Measurements from ENCODE around the gene GAL3ST3. TPM values are rescaled to one million over a fixed set of nuclear protein-coding genes. Genes with fewer than 3 reads are reported as not detected.

The GAL3ST3 gene
- total RNA-seq, 2 donors from 2014 or later = 22.7 to 29.0 TPM

DNA sequence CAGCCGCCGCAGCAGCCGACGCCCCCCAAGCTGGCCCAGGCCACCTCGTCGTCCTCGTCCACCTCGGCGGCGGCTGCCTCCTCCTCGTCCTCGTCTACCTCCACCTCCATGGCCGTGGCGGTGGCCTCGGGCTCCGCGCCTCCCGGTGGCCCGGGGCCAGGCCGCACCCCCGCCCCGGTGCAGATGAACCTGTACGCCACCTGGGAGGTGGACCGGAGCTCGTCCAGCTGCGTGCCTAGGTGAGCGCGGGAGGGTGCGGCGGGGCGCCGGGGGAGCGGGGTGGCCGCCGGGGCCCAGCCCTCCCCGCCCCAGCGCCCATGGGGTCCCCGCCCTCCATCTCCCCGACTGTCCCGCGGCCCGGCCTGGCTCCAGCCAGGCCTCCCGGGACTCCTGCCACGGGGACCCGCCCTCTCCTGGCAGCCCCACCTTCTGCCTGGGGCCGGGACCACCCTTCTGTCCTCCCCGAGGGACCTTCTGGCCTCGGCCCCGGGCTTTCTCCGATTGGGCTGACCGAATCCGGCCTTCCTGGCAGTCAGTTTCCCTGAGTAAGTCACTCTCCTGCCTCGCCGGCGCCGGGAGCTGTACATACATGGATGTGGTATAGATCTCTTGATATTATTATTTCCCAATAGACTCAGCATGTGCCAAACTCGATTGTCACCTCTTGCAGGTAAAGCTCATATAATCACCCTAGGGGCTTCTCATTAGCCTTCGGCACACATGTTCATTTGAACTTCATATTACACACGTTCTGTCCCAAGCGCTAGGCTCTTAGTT, 21.8 kb upstream of the GAL3ST3 start:
- Histone ChIP-seq H3K36me3 (peaks cover 28% of the 10 kb centered on the region), H3K27ac (peak overlapping the region; percentile 92 to 95)
- TF ChIP-seq, protein P1, sequence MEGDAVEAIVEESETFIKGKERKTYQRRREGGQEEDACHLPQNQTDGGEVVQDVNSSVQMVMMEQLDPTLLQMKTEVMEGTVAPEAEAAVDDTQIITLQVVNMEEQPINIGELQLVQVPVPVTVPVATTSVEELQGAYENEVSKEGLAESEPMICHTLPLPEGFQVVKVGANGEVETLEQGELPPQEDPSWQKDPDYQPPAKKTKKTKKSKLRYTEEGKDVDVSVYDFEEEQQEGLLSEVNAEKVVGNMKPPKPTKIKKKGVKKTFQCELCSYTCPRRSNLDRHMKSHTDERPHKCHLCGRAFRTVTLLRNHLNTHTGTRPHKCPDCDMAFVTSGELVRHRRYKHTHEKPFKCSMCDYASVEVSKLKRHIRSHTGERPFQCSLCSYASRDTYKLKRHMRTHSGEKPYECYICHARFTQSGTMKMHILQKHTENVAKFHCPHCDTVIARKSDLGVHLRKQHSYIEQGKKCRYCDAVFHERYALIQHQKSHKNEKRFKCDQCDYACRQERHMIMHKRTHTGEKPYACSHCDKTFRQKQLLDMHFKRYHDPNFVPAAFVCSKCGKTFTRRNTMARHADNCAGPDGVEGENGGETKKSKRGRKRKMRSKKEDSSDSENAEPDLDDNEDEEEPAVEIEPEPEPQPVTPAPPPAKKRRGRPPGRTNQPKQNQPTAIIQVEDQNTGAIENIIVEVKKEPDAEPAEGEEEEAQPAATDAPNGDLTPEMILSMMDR (IDR thresholded peaks at IDR 0.05) = peak in 1 of 2 donors; percentile 6

DNA sequence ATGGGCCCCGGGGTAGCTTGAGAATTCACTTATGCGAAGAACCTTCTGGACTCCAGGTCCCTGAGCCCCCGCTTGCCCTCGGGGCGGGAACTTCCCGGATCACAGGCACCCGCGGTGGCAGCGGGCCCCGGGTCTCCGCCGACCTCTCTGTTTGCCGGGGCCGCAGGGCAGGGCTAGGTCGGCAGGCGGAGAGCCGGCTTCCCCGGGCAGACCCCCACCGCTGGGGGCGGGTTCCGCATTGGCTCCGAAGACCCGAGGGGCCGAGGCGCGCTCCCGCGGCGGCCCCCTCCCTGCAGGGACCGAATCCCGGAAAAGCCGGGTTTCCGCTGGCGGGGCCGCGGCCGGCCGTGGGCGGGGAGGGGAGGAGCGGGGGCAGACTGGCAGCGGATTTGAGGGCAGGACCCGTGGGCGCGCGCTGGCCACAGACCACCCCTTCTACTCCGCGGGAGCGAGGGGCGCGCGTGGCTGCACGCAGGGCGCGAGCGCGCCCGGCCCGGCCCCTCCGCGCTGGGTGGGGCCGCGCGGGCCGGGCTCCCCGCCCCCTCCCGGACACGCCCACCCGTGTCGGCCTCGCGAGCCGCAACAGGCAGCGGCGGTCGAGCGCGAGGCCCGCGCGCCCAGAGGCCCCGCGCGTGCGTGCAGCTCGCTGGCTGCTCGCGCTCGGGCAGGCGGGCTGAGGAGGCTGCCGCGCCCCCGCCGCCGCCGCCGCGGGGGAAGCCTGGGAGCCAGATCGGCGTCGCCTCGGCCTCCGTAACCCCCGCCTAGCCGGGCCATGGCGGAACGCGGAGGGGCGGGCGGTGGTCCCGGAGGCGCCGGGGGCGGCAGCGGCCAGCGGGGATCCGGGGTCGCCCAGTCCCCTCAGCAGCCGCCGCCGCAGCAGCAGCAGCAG, 21.0 kb upstream of the GAL3ST3 start, which contains the start of gene PACS1:
PACS1 (plus strand) TSS at position 558 of the 889 bp plus-strand sequence; CDS start at position 773, 215 bp downstream.
- Histone ChIP-seq H3K27me3 (no peaks in the 10 kb centered on the region), H3K9me3 (no peaks in the 10 kb centered on the region), H3K36me3 (peaks cover 36% of the 10 kb centered on the region), H3K27ac (peak within 1 kb of the TSS; percentile 95 to 99), H3K4me3 (peak within 1 kb of the TSS; percentile 67 to 93), H3K4me1 (peaks cover 0 to 41% of the 10 kb centered on the region in 2 donors)
- peak; percentile 70 for DNase-seq (ENCODE audit: low spot score)
- TF ChIP-seq, protein P1 (IDR thresholded peaks at IDR 0.05) = no peak

More for the DNA sequence above, 21.8 kb upstream of the GAL3ST3 start:
- peak; percentile 85 for DNase-seq (ENCODE audit: low spot score)
- peaks cover 0 to 41% of the 10 kb centered on the region in 2 donors for H3K4me1 ChIP-seq
- H3K4me3 ChIP-seq = peak overlapping the region; percentile 67 to 93
- no peaks in the 10 kb centered on the region for H3K9me3 ChIP-seq
- H3K27me3 ChIP-seq = no peaks in the 10 kb centered on the region

DNA sequence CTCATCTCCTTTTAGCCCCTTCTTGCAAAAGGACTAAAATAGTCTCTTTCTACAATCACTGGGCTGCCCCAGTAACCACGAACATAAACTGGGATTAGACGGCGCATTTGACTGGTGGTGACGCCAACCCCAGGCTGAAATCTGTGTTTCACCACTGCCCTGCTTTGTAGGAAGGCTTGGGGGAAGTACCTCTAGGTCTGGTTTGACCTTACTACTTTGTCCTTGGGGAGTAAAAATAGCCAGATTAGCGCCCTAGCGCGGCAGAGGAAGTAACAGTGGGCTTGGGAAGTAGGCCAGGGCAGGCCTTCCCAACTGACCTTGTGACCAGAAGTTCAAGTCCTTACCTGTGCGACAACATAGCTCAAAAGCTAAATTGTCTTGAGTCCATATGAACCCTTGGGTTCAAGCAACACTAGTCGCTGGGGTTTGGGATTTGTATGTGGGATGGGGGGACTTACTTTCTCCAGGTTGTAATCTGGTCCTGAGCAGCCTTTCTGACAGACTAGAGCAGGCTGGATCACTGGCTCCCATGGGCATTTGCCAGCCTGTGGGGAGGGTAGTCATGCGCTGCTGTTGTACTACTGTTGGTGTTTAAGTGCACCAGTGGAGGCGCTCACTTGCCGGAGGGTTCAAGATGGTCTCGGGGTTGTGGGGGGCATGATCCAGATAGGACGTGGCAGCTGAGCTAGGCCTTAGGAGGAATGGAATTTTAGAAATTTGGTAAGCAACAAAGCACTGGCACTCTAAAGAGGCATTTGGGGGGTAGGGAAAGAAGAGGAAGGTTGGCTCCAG, 20.2 kb upstream of the GAL3ST3 start:
- Histone ChIP-seq H3K4me3 (peak overlapping the region; percentile 67 to 93), H3K4me1 (peaks cover 0 to 41% of the 10 kb centered on the region in 2 donors), H3K27me3 (no peaks in the 10 kb centered on the region), H3K27ac (peak overlapping the region; percentile 94 to 99), H3K9me3 (no peaks in the 10 kb centered on the region), H3K36me3 (peaks cover 44% of the 10 kb centered on the region)
- TF ChIP-seq, protein P1 (IDR thresholded peaks at IDR 0.05) = no peak
- peak; percentile 68 for DNase-seq (ENCODE audit: low spot score)

DNA sequence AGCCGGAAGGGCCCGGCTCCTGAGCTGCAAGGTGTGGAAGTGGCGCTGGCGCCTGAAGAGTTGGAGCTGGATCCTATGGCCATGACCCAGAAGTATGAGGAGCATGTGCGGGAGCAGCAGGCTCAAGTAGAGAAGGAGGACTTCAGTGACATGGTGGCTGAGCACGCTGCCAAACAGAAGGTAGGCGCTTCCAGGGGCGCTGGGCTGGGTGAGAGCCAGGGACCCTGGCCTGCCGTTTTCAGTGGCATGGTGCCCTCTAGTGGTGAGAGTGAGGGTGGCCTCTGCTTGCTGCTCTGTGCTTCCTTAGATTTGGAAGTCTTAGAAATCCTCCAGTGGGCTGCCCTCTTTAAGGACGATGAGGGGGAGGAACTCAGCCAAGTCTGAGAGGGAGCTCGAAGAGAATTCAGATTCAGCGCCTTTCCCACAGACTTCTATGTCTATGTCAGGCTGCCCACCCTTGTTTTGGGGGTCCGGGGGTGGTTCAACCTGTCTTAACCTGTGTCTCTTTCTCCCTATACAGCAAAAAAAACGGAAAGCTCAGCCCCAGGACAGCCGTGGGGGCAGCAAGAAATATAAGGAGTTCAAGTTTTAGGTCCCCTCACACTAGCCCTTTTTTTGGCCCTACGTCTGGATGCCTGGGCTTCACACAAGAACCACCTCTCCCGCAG, 19.3 kb upstream of the GAL3ST3 start:
- Histone ChIP-seq H3K4me1 (peaks cover 0 to 41% of the 10 kb centered on the region in 2 donors), H3K36me3 (peaks cover 53% of the 10 kb centered on the region)

More for the DNA sequence above, 19.3 kb upstream of the GAL3ST3 start:
- Histone ChIP-seq H3K9me3 (no peaks in the 10 kb centered on the region), H3K4me3 (no peak overlapping the region), H3K27me3 (no peaks in the 10 kb centered on the region), H3K27ac (peak overlapping the region; percentile 94 to 99)
- peak; percentile 81 for DNase-seq (ENCODE audit: low spot score)
- TF ChIP-seq, protein P1 (IDR thresholded peaks at IDR 0.05) = peak; percentile 81 to 92
